ENCODE results near the gene CAPN1. TPM values are rescaled to one million over a fixed set of nuclear protein-coding genes. Genes with fewer than 3 reads are reported as not detected.

Gene CAPN1
- total and polyA plus RNA-seq, 11 donors, result 67.8 to 139 (median 86.1) TPM

- no peak for ATAC-seq
- intact Hi-C loops (cut with DNase I), result loop anchor here in 2 of 10 donors (5.0 to 10.0 kb wide), 2 partner anchors 43 to 46 kb away; no protein-coding TSS in a partner anchor
- Histone ChIP-seq H3K4me1 (peaks cover 0 to 9% (median 0%) of the 10 kb centered on the region in 12 donors), H3K4me3 (no peak overlapping the region), H3K9me3 (no peaks in the 10 kb centered on the region), H3K36me3 (peaks cover 0 to 82% (median 73%) of the 10 kb centered on the region in 9 donors), H3K27me3 (no peaks in the 10 kb centered on the region), H3K27ac (no peak overlapping the region)
- WGBS, 4 donors, result 72 to 81% (median 78%) methylated on average over 13 of the region's 13 CpGs
- DNase-seq, result no peak
- no peak for TF ChIP-seq CTCF (IDR thresholded peaks at IDR 0.05)
- no peak for TF ChIP-seq POLR2A (IDR thresholded peaks at IDR 0.05)
Observed at GRCh38 chr11:65208785-65209710, 27.3 kb downstream of the CAPN1 start.

- DNase-seq (no peak), ATAC-seq (no peak)
- Histone ChIP-seq H3K4me1 (peaks cover 0 to 13% (median 0%) of the 10 kb centered on the region in 12 donors), H3K9me3 (no peaks in the 10 kb centered on the region), H3K27ac (no peak overlapping the region), H3K36me3 (peaks cover 0 to 75% (median 67%) of the 10 kb centered on the region in 9 donors), H3K27me3 (no peaks in the 10 kb centered on the region), H3K4me3 (no peak overlapping the region)
- TF ChIP-seq CTCF (IDR thresholded peaks at IDR 0.05) (no peak), POLR2A (IDR thresholded peaks at IDR 0.05) (no peak)
- WGBS, 4 donors, result 93 to 95% (median 94%) methylated on average over 17 to 20 of the region's 20 CpGs
- intact Hi-C loops (cut with DNase I), result loop anchor here in 2 of 10 donors (5.0 to 10.0 kb wide), 2 partner anchors 42 to 45 kb away; no protein-coding TSS in a partner anchor
Observed at GRCh38 chr11:65209711-65210360, 28.1 kb downstream of the CAPN1 start.

- Histone ChIP-seq H3K36me3 (peaks cover 0 to 70% (median 62%) of the 10 kb centered on the region in 9 donors), H3K4me3 (no peak overlapping the region), H3K4me1 (peaks cover 0 to 13% (median 0%) of the 10 kb centered on the region in 12 donors), H3K27me3 (no peaks in the 10 kb centered on the region), H3K27ac (no peak overlapping the region), H3K9me3 (no peaks in the 10 kb centered on the region)
- ATAC-seq (no peak), DNase-seq (no peak)
- WGBS, 4 donors, result 88 to 90% (median 88%) methylated on average over 14 of the region's 14 CpGs
- intact Hi-C loops (cut with DNase I), result no loop called here
- TF ChIP-seq CTCF (IDR thresholded peaks at IDR 0.05) (no peak), POLR2A (IDR thresholded peaks at IDR 0.05) (no peak)
Observed at GRCh38 chr11:65210361-65210731, 28.6 kb downstream of the CAPN1 start.

- no peak for TF ChIP-seq CTCF (IDR thresholded peaks at IDR 0.05)
- TF ChIP-seq POLR2A (IDR thresholded peaks at IDR 0.05), result no peak
- intact Hi-C loops (cut with DNase I), result no loop called here
- Histone ChIP-seq H3K27me3 (no peaks in the 10 kb centered on the region), H3K9me3 (no peaks in the 10 kb centered on the region), H3K36me3 (peaks cover 0 to 66% (median 58%) of the 10 kb centered on the region in 9 donors), H3K4me1 (peaks cover 0 to 13% (median 0%) of the 10 kb centered on the region in 12 donors), H3K27ac (no peak overlapping the region), H3K4me3 (no peak overlapping the region)
- no peak for DNase-seq
- 55 to 71% (median 66%) methylated on average over 4 of the region's 4 CpGs for WGBS, 4 donors
- ATAC-seq, result no peak
Observed at GRCh38 chr11:65210748-65211147, 29.0 kb downstream of the CAPN1 start.

Measured in heart left ventricle (tissue), 16 donors.